SK-N-SH (cell line): ENCODE data around the gene C16orf96.

Experiments used
- CTCF ChIP-seq: fragments of 200-600 bp; sonication (generic); IDR thresholded peaks from 2 replicates; pipeline ENCODE4 v1.6.1; 2017; ENCODE audit warnings: antibody characterized with exemption, mild to moderate bottlenecking, moderate library complexity
- FOXJ3 ChIP-seq: sonication (generic); formaldehyde crosslinking; IDR thresholded peaks from 2 replicates; pipeline ENCODE4 v1.5.1; 2020; ENCODE audit warnings: mild to moderate bottlenecking, missing genetic modification reagents
- USF1 ChIP-seq: IDR thresholded peaks from 2 replicates; pipeline ENCODE4 v1.4.0; 2012; ENCODE audit warnings: low read depth, borderline replicate concordance

- TF ChIP-seq USF1, result no peak
- TF ChIP-seq CTCF, result peak; percentile 81
- TF ChIP-seq FOXJ3, result no peak
These were observed 49.7 kb upstream of the C16orf96 start for GRCh38 chr16:4506450-4506849.
